ENCODE results near the gene CNOT8.

The CNOT8 gene

DNA sequence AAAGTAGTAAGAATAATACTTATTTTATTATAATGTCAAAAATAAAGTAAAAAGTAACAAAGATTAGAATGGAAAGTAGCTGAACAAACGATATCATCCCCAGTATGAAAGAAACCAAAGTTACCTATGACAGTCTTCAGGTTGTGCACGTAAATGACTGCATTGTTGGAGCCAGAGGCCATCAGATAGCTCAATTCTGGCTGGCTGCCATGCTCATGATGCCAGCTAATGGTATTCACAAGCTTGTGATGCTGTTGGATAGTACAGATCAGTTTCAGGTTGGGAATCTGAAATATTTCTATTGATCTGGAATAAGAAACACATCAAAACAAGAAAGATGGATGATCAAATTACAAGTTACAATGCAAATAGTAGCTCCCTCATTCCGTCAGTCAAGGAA, 58.4 kb downstream of the CNOT8 start:
- DNase-seq (ENCODE audit: low read depth in 2 of 2): no peak

DNA sequence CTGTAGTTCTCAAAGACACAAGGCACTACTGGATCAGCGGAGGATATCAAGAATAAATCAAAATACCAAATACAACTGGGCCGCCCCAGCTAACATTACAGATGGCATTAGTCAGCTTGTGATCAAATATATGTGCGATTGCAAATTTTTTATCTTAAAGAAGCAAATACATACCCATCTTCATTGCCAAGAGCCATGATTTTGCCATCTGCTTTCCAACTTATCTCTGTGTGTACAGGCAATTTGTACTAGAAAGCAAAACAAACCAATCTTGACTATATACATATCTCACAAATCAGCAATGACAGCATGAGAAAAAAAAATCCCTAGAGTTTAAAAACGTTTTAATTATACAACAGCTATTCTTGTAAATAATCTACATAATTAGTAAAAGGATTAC, 59.3 kb downstream of the CNOT8 start:
- no peak for DNase-seq (ENCODE audit: low read depth in 2 of 2)

DNA sequence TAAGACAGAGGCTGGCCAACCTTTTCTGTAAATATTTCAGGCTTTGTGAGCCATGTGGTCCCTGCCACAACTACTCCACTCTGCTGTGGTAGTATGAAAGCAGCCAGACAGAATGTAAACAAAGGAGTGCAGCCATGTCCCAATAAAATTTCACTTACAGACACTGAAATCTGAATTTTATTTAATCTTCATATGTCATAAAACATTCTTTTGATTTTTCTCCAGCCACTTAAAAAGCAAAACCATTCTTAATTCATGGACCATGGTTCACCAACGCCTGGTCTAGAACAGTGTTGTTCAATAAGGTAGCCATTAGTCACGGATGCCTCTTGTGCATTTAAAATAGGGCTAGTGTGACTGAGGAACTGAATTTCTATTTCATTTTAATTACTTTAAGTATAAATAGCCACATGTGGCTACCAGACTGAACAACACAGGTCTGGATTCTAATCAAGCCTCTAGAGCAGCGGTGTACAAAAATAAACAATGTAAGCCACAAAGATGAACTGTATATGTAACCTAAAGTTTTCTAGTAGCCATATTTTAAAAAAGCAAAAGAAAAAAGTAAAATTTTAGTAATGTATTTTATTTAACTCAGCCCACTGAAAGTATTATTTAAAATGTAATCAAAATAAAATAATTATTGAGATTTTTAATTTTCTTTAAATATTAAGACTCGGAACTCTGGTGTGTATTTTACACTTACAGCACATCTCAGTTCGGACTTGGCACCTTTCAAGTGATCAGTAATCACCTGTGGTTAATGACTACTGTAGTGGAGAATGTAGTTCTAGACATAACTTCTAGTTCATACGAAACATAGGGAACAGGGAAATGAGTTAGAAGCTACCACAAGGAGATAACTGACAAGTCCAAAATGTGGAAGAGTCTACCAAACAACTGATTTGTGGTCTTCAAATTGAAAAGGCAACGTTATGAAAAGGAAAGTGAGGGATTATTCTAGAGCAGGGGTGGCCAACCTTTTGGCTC, 65.3 kb downstream of the CNOT8 start:
- no peak for DNase-seq (ENCODE audit: low read depth in 2 of 2)
